Endothelial cell of umbilical vein (primary cell): Measurements from ENCODE around the gene ARNT2. TPM values are rescaled to one million over a fixed set of nuclear protein-coding genes. Genes with fewer than 3 reads are reported as not detected.

Experiments used
- BruUV-seq: library from RNA; stranded (reverse); fragments of 400-500 nt; replicated peaks from 2 replicates; lab custom pipeline; 2021; lab: Mats Ljungman, UMichigan
- CTCF ChIA-PET: fragments of 300-600, 350-600 bp; sonication (Branson Sonifier 250); formaldehyde crosslinking; loops from one replicate; lab custom pipeline; 2021; ENCODE audit warnings: antibody characterized with exemption, inconsistent platforms; lab: Charles Lee
- POLR2A ChIA-PET: fragments of 300-600, 350-600 bp; sonication (Branson Sonifier 250); formaldehyde crosslinking; loops from one replicate; lab custom pipeline; 2021; ENCODE audit warnings: antibody characterized with exemption, inconsistent platforms; lab: Charles Lee
- DNase-seq: peaks from one replicate; pipeline ENCODE4 v3.0.0-alpha.2; 2011; ENCODE audit warnings: low read depth, low spot score
- FAIRE-seq: peaks from 2 replicates; lab custom pipeline; 2011; peaks lifted over from hg19 to GRCh38; lab: Jason Lieb, UNC
- H2AFZ ChIP-seq: 2 replicates; pipeline ENCODE4 v1.6.0; 2012; ENCODE audit warnings: low read depth, low read length, control low read depth, inconsistent platforms
- H3K27ac ChIP-seq: 2 replicates; pipeline ENCODE4 v1.5.1; 2011; ENCODE audit warnings: low read depth, mild to moderate bottlenecking, control low read depth, low read length, moderate library complexity; ENCODE audit not compliant: insufficient read depth
- H3K27me3 ChIP-seq, 2 experiments: 2 replicates each; pipeline versions ENCODE4 v1.6.0 to v1.6.1; 2011; ENCODE audit warnings: low read length in 2 of 2, mixed read lengths in 1 of 2; ENCODE audit not compliant: control insufficient read depth in 2 of 2, insufficient read depth in 2 of 2
- H3K36me3 ChIP-seq, 2 experiments: 2 replicates in 1 of 2; 3 replicates in 1 of 2; pipeline ENCODE4 v1.5.1; 2011; ENCODE audit warnings: low read length in 2 of 2, mild to moderate bottlenecking in 1 of 2, moderate library complexity in 1 of 2; ENCODE audit not compliant: control insufficient read depth in 2 of 2, insufficient read depth in 2 of 2; ENCODE audit errors: extremely low read depth in 1 of 2
- H3K4me1 ChIP-seq: 3 replicates; pipeline ENCODE4 v1.5.1; 2011; ENCODE audit warnings: mild to moderate bottlenecking, low read length; ENCODE audit not compliant: control insufficient read depth, insufficient read depth; ENCODE audit errors: extremely low read depth
- H3K4me2 ChIP-seq: 2 replicates; pipeline ENCODE4 v1.6.1; 2011; ENCODE audit warnings: low read length, control low read depth, mixed read lengths; ENCODE audit not compliant: insufficient read depth
- H3K4me3 ChIP-seq, 3 experiments: fragments of 200-600 bp in 1 of 3; sonication (generic), shearing (Covaris generic) in 1 of 3; replicated peaks in 1 of 3; 2 replicates each; pipeline ENCODE4 v1.5.1; 2011 to 2016; ENCODE audit warnings: control low read depth in 3 of 3, low read length in 3 of 3, mild to moderate bottlenecking in 2 of 3, inconsistent platforms in 1 of 3, low read depth in 1 of 3, moderate library complexity in 1 of 3; ENCODE audit not compliant: insufficient read depth in 1 of 3
- H3K79me2 ChIP-seq: 2 replicates; pipeline ENCODE4 v1.6.0; 2012; ENCODE audit warnings: low read length, inconsistent platforms; ENCODE audit not compliant: control insufficient read depth, insufficient read depth
- H3K9ac ChIP-seq: replicated peaks from 2 replicates; pipeline ENCODE3; 2011; ENCODE audit warnings: low read length, control low read depth; ENCODE audit not compliant: insufficient read depth; ENCODE audit errors: extremely low read depth
- H3K9me1 ChIP-seq: replicated peaks from 3 replicates; pipeline ENCODE4 v1.6.0; 2011; ENCODE audit warnings: mild to moderate bottlenecking, low read length; ENCODE audit not compliant: control insufficient read depth, insufficient read depth; ENCODE audit errors: extremely low read depth
- H3K9me3 ChIP-seq: replicated peaks from 2 replicates; pipeline ENCODE4 v1.5.1; 2012; ENCODE audit warnings: low read length, inconsistent platforms; ENCODE audit not compliant: control insufficient read depth, insufficient read depth
- H4K20me1 ChIP-seq: replicated peaks from 2 replicates; pipeline ENCODE3; 2011; ENCODE audit warnings: mild to moderate bottlenecking, low read length; ENCODE audit not compliant: control insufficient read depth, insufficient read depth; ENCODE audit errors: extremely low read depth
- CTCF ChIP-seq, 2 donors: IDR thresholded peaks; 1 replicate in 1 of 2; 2 replicates in 1 of 2; pipeline ENCODE4 v1.5.1; 2011; ENCODE audit warnings: low read length in 2 of 2, mild to moderate bottlenecking in 2 of 2, moderate library complexity in 2 of 2, control low read depth in 1 of 2, inconsistent platforms in 1 of 2, low read depth in 1 of 2; ENCODE audit not compliant: insufficient read depth in 1 of 2; ENCODE audit errors: extremely low read depth in 1 of 2
- EZH2 ChIP-seq: IDR thresholded peaks from 2 replicates; pipeline ENCODE4 v1.6.1; 2012; ENCODE audit warnings: borderline replicate concordance, low read depth, mild to moderate bottlenecking, moderate library complexity, low read length, inconsistent platforms; ENCODE audit not compliant: severe bottlenecking
- FOS ChIP-seq: IDR thresholded peaks from 2 replicates; pipeline ENCODE4 v1.6.1; 2011; ENCODE audit warnings: mild to moderate bottlenecking, low read length, moderate library complexity, borderline replicate concordance; ENCODE audit not compliant: insufficient read depth
- GATA2 ChIP-seq: IDR thresholded peaks from 2 replicates; pipeline ENCODE4 v1.7.0; 2011; ENCODE audit warnings: low read depth, mild to moderate bottlenecking, moderate library complexity, mixed read lengths, low read length; ENCODE audit not compliant: insufficient read length, insufficient read depth
- JUN ChIP-seq: IDR thresholded peaks from 2 replicates; pipeline ENCODE4 v1.6.1; 2011; ENCODE audit warnings: borderline replicate concordance, low read depth; ENCODE audit not compliant: insufficient read length, insufficient read depth
- MAX ChIP-seq: IDR thresholded peaks from 2 replicates; pipeline ENCODE4 v1.6.1; 2011; ENCODE audit not compliant: insufficient read depth, insufficient read length
- MYC ChIP-seq: IDR thresholded peaks from one replicate; pipeline ENCODE4 v1.6.1; 2011; ENCODE audit warnings: mild to moderate bottlenecking, low read depth, low read length
- POLR2A ChIP-seq: IDR thresholded peaks from 2 replicates; pipeline ENCODE4 v1.6.1; 2012; ENCODE audit warnings: low read depth, mild to moderate bottlenecking, control low read depth, low read length
- POLR2AphosphoS5 ChIP-seq: IDR thresholded peaks from 2 replicates; pipeline ENCODE4 v1.6.1; 2012; ENCODE audit warnings: low read depth, mild to moderate bottlenecking, control low read depth, low read length, moderate library complexity; ENCODE audit not compliant: insufficient read depth
- dilution Hi-C: fragments of 300-500 bp; cut with MboI; formaldehyde crosslinking; loops from one replicate; pipeline ENCODE4 v1.15.0; 2019; ENCODE audit warnings: low sequenced_read_pairs; ENCODE audit not compliant: extremely low pct_ligation_motif_present
- intact Hi-C: fragments of 100-400 bp; cut with micrococcal nuclease; formaldehyde crosslinking; loops from one replicate; pipeline ENCODE4 v1.10.0; 2022
- polyA plus RNA-seq, 4 experiments: library from polyadenylated mRNA; depleted of rRNA in 3 of 4; stranded (reverse) in 3 of 4; unstranded in 1 of 4; fragments of >200 nt; gene quantifications; 2 replicates each; pipeline versions ENCODE4 v1.2.1 to v1.2.3, GENCODE V29; 2011 to 2012; ENCODE audit warnings: missing spikeins in 1 of 4
- total RNA-seq: library from RNA; stranded (reverse); gene quantifications from 2 replicates; pipeline ENCODE4 v1.2.3, GENCODE V29; 2021

The ARNT2 gene
- total and polyA plus RNA-seq, 2 donors (not counting 3 experiments of a cell fraction or from before 2014, with no cell fraction given): 0.03 to 0.20 TPM

- Histone ChIP-seq H3K4me3 (no peak overlapping the region), H3K9me1 (no peaks in the 10 kb centered on the region), H3K4me2 (no peak overlapping the region), H3K27me3 (no peaks in the 10 kb centered on the region), H3K79me2 (no peaks in the 10 kb centered on the region), H3K4me1 (peaks cover 17% of the 10 kb centered on the region), H3K9ac (no peak overlapping the region), H3K27ac (no peak overlapping the region), H3K9me3 (no peaks in the 10 kb centered on the region), H4K20me1 (no peaks in the 10 kb centered on the region), H2AFZ (no peak overlapping the region), H3K36me3 (no peaks in the 10 kb centered on the region)
- no peak for FAIRE-seq
- POLR2A ChIA-PET: no interaction called here
- intact Hi-C loops (no loop called here), dilution Hi-C loops (no loop called here)
- CTCF ChIA-PET: interaction anchor here (1.0 to 1.9 kb wide), 6 partner anchors 16 to 313 kb away, joined by 3 to 15 read pairs (median 4); partner anchors contain the start of gene CEMIP
- no TSS peak for BruUV-seq
- DNase-seq: peak; percentile 34
- TF ChIP-seq MYC (no peak), FOS (no peak), POLR2A (no peak)
Observed at GRCh38 chr15:80613762-80614365, 209.7 kb downstream of the ARNT2 start.

GRCh38 chr15:80614711-80615360, 210.7 kb downstream of the ARNT2 start:
- dilution Hi-C loops (no loop called here), intact Hi-C loops (no loop called here)
- TF ChIP-seq EZH2 (no peak), POLR2AphosphoS5 (no peak), POLR2A (no peak), MYC (no peak), MAX (no peak), CTCF (IDR thresholded peaks at IDR 0.05; ENCODE audit: extremely low read depth in 1 of 2, insufficient read depth in 1 of 2, low read depth in 1 of 2, low read length in 2 of 2) (no peak), GATA2 (no peak), JUN (no peak), FOS (no peak)
- Histone ChIP-seq H3K4me3 (no peak overlapping the region), H3K9ac (no peak overlapping the region), H4K20me1 (no peaks in the 10 kb centered on the region), H3K9me1 (no peaks in the 10 kb centered on the region), H3K27me3 (no peaks in the 10 kb centered on the region), H3K4me2 (no peak overlapping the region), H3K79me2 (no peaks in the 10 kb centered on the region), H3K9me3 (no peaks in the 10 kb centered on the region), H3K36me3 (no peaks in the 10 kb centered on the region), H2AFZ (no peak overlapping the region), H3K27ac (no peak overlapping the region), H3K4me1 (peaks cover 8% of the 10 kb centered on the region)
- ChIA-PET POLR2A (no interaction called here), CTCF (interaction anchor here (1.1 to 1.9 kb wide), 5 partner anchors 15 to 312 kb away, joined by 3 to 15 read pairs (median 5); partner anchors contain the start of gene CEMIP)
- no TSS peak for BruUV-seq
- DNase-seq (no peak), FAIRE-seq (no peak)
